ENCODE measurements around the gene ZNF432. TPM values are rescaled to one million over a fixed set of nuclear protein-coding genes. Genes with fewer than 3 reads are reported as not detected.
A peak's percentile ranks its signal among the peaks of the same experiment; 100 is the strongest.

ZNF432 gene
- total RNA-seq, 4 donors from 2014 or later = 8.2 to 20.7 (median 11.2) TPM

- no peak for DNase-seq (ENCODE audit: low spot score in 2 of 2)
- intact Hi-C loops (cut with DNase I; ENCODE audit: low total_unique reads) = no loop called here
- no peak overlapping the region for H3K4me3 ChIP-seq (ENCODE audit: low read depth, poor library complexity, severe bottlenecking)
- TF ChIP-seq POLR2A (IDR thresholded peaks at IDR 0.05) (no peak), CTCF (IDR thresholded peaks at IDR 0.05) (no peak)
- 98 to 99% methylated on average over 10 of the region's 10 CpGs for WGBS, 2 donors
These were observed 55.2 kb downstream of the ZNF432 start for GRCh38 chr19:51993422-51993821.

GRCh38 chr19:51986309-51987291 lies 62.0 kb downstream of the ZNF432 start, which contains the start of gene ZNF350:
Gene ZNF350, minus strand, starts transcription at chr19:51986840. Its CDS starts 12,480 bp downstream, at chr19:51974360.
- DNase-seq (ENCODE audit: low spot score in 2 of 2) = peak; percentile 96 to 97
- peak within 1 kb of the TSS; percentile 81 for H3K4me3 ChIP-seq (ENCODE audit: low read depth, poor library complexity, severe bottlenecking)
- WGBS, 2 donors = 3 to 4% methylated on average over 33 of the region's 33 CpGs
- intact Hi-C loops (cut with DNase I; ENCODE audit: low total_unique reads) = loop anchor here (10.0 kb wide), 1 partner anchor 62 kb away; the partner anchor contains the start of gene ZNF613
- TF ChIP-seq POLR2A (IDR thresholded peaks at IDR 0.05) (no peak), CTCF (IDR thresholded peaks at IDR 0.05) (no peak)

- intact Hi-C loops (cut with DNase I; ENCODE audit: low total_unique reads) = loop anchor here (10.0 kb wide), 1 partner anchor 59 kb away; the partner anchor contains the start of gene ZNF613
- DNase-seq (ENCODE audit: low spot score in 2 of 2) = no peak
- no peak overlapping the region for H3K4me3 ChIP-seq (ENCODE audit: low read depth, poor library complexity, severe bottlenecking)
- 94 to 98% methylated on average over 4 of the region's 4 CpGs for WGBS, 2 donors
- TF ChIP-seq CTCF (IDR thresholded peaks at IDR 0.05) (no peak), POLR2A (IDR thresholded peaks at IDR 0.05) (no peak)
These were observed 65.3 kb downstream of the ZNF432 start for GRCh38 chr19:51983361-51983760.

Other genes starting within 250 kb of the ZNF432 start
- 10 to 100 TPM in 3 of 4 donors, 1 to 10 TPM in 1; 6.7 to 20.5 (median 18.6) TPM for gene ZNF577, start 160.9 kb downstream of the ZNF432 start, total RNA-seq
- 10 to 100 TPM in 3 of 4 donors, 1 to 10 TPM in 1; 8.6 to 34.3 (median 13.2) TPM for gene ZNF649, start 143.8 kb downstream of the ZNF432 start, total RNA-seq
- 10 to 100 TPM in 1 of 4 donors, 1 to 10 TPM in 3; 3.6 to 17.2 (median 7.0) TPM for gene ZNF613, start 121.4 kb downstream of the ZNF432 start, total RNA-seq
- gene ZNF350, start 62.0 kb downstream of the ZNF432 start, total RNA-seq = 10 to 100 TPM in 2 of 4 donors, 1 to 10 TPM in 2; 7.3 to 21.9 (median 12.1) TPM
- gene ZNF615, start 40.6 kb downstream of the ZNF432 start, total RNA-seq = 10 to 100 TPM; 10.6 to 19.2 (median 16.3) TPM
- gene ZNF614, start 20.5 kb downstream of the ZNF432 start, total RNA-seq = 1 to 10 TPM; 3.9 to 6.4 (median 4.3) TPM
- gene ZNF841, start 46.9 kb upstream of the ZNF432 start, total RNA-seq = 10 to 100 TPM; 15.0 to 34.1 (median 19.3) TPM
- gene ZNF616, start 91.1 kb upstream of the ZNF432 start, total RNA-seq = 10 to 100 TPM in 2 of 4 donors, 1 to 10 TPM in 2; 7.8 to 12.6 (median 9.8) TPM
- 10 to 100 TPM; 15.3 to 35.3 (median 24.7) TPM for gene ZNF836, start 122.8 kb upstream of the ZNF432 start, total RNA-seq
- 100 to 1,000 TPM; 200 to 226 (median 224) TPM for gene PPP2R1A, start 141.2 kb upstream of the ZNF432 start, total RNA-seq
- gene ZNF766, start 220.7 kb upstream of the ZNF432 start, total RNA-seq = 10 to 100 TPM in 3 of 4 donors, 1 to 10 TPM in 1; 8.0 to 18.4 (median 14.6) TPM
- 1 to 10 TPM; 2.8 to 6.2 (median 5.7) TPM for gene ZNF480, start 248.3 kb upstream of the ZNF432 start, total RNA-seq